Uterus (tissue), 2 donors: ENCODE results near the gene NAP1L4.

Experiments
- POLR2A ChIP-seq, 2 donors: fragments of 450-650 bp; IDR thresholded peaks; one replicate each; pipeline ENCODE4 v1.6.1; 2016; ENCODE audit warnings: antibody characterized with exemption in 2 of 2, mild to moderate bottlenecking in 1 of 2, moderate library complexity in 1 of 2
- TF ChIP-seq, protein P1 (sequence below), 4 experiments: fragments of 200-600 bp in 2 of 4; fragments of 450-650 bp in 2 of 4; sonication (generic) in 2 of 4; IDR thresholded peaks; one replicate each; pipeline ENCODE4 v1.5.1; 2016 to 2019; ENCODE audit warnings: antibody characterized with exemption in 4 of 4, mild to moderate bottlenecking in 2 of 4, moderate library complexity in 1 of 4

DNA sequence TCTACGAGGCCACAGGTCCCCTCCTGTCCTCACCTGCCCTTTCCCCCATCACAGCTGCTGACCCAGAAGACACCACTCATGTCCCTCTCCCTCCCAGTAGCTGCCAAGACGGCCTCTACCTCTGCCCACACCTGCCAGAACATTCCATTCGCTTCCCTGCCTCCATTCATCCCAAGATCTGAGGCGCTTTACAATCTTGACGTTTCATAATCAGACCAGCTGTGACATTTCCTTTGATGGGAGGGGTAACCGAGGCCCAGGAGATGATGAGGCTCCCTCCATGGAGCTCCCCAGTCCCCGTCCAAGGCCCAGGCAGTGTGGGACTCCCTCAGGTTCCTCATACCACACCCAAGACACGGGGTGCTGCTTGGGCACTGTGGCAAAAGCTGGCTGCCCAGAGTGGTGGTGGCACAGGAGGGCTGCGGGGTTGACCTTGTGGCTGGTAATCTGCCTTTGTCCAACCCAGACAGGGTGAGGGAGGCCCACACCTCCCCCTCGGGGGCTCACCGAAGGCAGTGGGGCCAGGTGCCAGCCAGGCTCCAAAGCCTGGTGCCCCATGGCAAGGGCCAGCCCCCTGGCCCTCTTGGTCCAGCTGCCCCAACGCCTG, 80.2 kb downstream of the NAP1L4 start:
- TF ChIP-seq, protein P1, sequence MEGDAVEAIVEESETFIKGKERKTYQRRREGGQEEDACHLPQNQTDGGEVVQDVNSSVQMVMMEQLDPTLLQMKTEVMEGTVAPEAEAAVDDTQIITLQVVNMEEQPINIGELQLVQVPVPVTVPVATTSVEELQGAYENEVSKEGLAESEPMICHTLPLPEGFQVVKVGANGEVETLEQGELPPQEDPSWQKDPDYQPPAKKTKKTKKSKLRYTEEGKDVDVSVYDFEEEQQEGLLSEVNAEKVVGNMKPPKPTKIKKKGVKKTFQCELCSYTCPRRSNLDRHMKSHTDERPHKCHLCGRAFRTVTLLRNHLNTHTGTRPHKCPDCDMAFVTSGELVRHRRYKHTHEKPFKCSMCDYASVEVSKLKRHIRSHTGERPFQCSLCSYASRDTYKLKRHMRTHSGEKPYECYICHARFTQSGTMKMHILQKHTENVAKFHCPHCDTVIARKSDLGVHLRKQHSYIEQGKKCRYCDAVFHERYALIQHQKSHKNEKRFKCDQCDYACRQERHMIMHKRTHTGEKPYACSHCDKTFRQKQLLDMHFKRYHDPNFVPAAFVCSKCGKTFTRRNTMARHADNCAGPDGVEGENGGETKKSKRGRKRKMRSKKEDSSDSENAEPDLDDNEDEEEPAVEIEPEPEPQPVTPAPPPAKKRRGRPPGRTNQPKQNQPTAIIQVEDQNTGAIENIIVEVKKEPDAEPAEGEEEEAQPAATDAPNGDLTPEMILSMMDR (IDR thresholded peaks at IDR 0.05), result no peak
- no peak for TF ChIP-seq POLR2A (IDR thresholded peaks at IDR 0.05)
